ENCODE data around the gene NPIPA7.
"Not testable (repeated sequence)": the region's sequence is repeated elsewhere in the genome, so short reads cannot be mapped to it uniquely, and the experiment has no call there.

DNA sequence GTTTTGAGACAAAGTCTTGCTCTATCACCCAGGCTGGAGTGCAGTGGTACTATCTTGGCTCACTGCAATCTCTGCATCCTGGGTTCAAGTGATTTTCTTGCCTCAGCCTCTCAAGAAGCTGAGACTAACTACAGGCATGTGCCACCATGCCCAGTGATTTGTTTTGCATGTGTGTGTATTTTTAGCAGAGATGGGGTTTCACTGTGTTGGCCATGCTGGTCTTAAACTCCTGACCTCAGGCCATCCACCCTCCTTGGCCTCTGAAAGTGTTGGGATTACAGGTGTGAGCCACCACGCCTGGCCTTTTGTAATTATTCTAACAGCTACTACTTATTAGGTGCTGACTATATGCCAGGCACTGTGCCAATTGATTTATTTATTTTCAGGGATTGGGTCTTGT is 25.3 kb downstream of the NPIPA7 start:
- not testable (repeated sequence) for TF ChIP-seq POLR2A (IDR thresholded peaks at IDR 0.05)
- TF ChIP-seq, protein P1, sequence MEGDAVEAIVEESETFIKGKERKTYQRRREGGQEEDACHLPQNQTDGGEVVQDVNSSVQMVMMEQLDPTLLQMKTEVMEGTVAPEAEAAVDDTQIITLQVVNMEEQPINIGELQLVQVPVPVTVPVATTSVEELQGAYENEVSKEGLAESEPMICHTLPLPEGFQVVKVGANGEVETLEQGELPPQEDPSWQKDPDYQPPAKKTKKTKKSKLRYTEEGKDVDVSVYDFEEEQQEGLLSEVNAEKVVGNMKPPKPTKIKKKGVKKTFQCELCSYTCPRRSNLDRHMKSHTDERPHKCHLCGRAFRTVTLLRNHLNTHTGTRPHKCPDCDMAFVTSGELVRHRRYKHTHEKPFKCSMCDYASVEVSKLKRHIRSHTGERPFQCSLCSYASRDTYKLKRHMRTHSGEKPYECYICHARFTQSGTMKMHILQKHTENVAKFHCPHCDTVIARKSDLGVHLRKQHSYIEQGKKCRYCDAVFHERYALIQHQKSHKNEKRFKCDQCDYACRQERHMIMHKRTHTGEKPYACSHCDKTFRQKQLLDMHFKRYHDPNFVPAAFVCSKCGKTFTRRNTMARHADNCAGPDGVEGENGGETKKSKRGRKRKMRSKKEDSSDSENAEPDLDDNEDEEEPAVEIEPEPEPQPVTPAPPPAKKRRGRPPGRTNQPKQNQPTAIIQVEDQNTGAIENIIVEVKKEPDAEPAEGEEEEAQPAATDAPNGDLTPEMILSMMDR (IDR thresholded peaks at IDR 0.05) = not testable (repeated sequence)

Data from testis (tissue), 2 donors.